ENCODE measurements around the gene SH3GLB2.

GRCh38 chr9:129007035-129007765 lies 20.9 kb downstream of the SH3GLB2 start:
- TF ChIP-seq EZH2 (IDR thresholded peaks at IDR 0.05; ENCODE audit: borderline replicate concordance) (no peak), CTCF (IDR thresholded peaks at IDR 0.05; ENCODE audit: poor library complexity) (no peak)
